Ovary (tissue), 3 donors: ENCODE measurements around the gene PADI2.

Source experiments
- CTCF ChIP-seq, 3 donors: fragments of 450-650 bp in 2 of 3; fragments of 200-600 bp in 1 of 3; IDR thresholded peaks; one replicate each; pipeline versions ENCODE4 v1.5.1 to v1.8.0; 2016 to 2022; ENCODE audit warnings: antibody characterized with exemption in 3 of 3, mild to moderate bottlenecking in 1 of 3
- POLR2A ChIP-seq: fragments of 450-650 bp; IDR thresholded peaks from one replicate; pipeline ENCODE4 v1.6.1; 2017; ENCODE audit warnings: antibody characterized with exemption, mild to moderate bottlenecking, moderate library complexity
- donor health status: DM: no; HTN: no; CAD: no.

- TF ChIP-seq CTCF (IDR thresholded peaks at IDR 0.05) (no peak), POLR2A (no peak)
Observed at GRCh38 chr1:17089506-17089905, 29.7 kb downstream of the PADI2 start.
